IMR-90 (cell line): ENCODE data around the gene KCNK10. TPM values are rescaled to one million over a fixed set of nuclear protein-coding genes. Genes with fewer than 3 reads are reported as not detected.

Source experiments
- ATAC-seq: fragments of 200-7000 bp; cut with Tn5 transposase; 2 replicates; pipeline ENCODE4 v1.9.1; 2020; ENCODE audit warnings: low read depth, mild to moderate bottlenecking, moderate library complexity
- BruUV-seq: library from RNA; stranded (reverse); fragments of 400-500 nt; replicated peaks from 2 replicates; lab custom pipeline; 2021; lab: Mats Ljungman, UMichigan
- CTCF ChIA-PET: fragments of 300-600 bp; formaldehyde crosslinking; extraction: SDS; loops from one replicate; lab custom pipeline; 2021; ENCODE audit warnings: antibody characterized with exemption; lab: Yijun Ruan, JAX
- POLR2A ChIA-PET: fragments of 300-600 bp; sonication (Branson Sonifier 250); formaldehyde crosslinking; loops from one replicate; lab custom pipeline; 2022; ENCODE audit warnings: antibody characterized with exemption; ENCODE audit not compliant: unreplicated experiment; lab: Charles Lee
- DNase-seq: peaks from one replicate; pipeline ENCODE4 v3.0.0; 2013
- H2AFZ ChIP-seq: replicated peaks from 2 replicates; pipeline ENCODE3; 2013; ENCODE audit warnings: low read length, mild to moderate bottlenecking; ENCODE audit not compliant: poor library complexity
- H2AK5ac ChIP-seq: 2 replicates; pipeline ENCODE4 v1.6.1; 2013; ENCODE audit warnings: low read depth, low read length, inconsistent platforms
- H2AK9ac ChIP-seq: replicated peaks from 2 replicates; pipeline ENCODE3; 2013; ENCODE audit warnings: mild to moderate bottlenecking, low read depth, low read length, moderate library complexity; ENCODE audit not compliant: poor library complexity
- H2BK120ac ChIP-seq: 2 replicates; pipeline ENCODE4 v1.6.1; 2013; ENCODE audit warnings: low read depth, low read length, inconsistent platforms
- H2BK15ac ChIP-seq: 3 replicates; pipeline ENCODE4 v1.6.1; 2013; ENCODE audit warnings: low read depth, low read length, inconsistent platforms
- H2BK20ac ChIP-seq: 2 replicates; pipeline ENCODE4 v1.6.1; 2013; ENCODE audit warnings: low read depth, mild to moderate bottlenecking, inconsistent platforms, low read length, moderate library complexity
- H2BK5ac ChIP-seq: 2 replicates; pipeline ENCODE4 v1.6.1; 2013; ENCODE audit warnings: mild to moderate bottlenecking, low read depth, low read length, inconsistent platforms; ENCODE audit not compliant: poor library complexity, severe bottlenecking
- H3K14ac ChIP-seq: replicated peaks from 2 replicates; pipeline ENCODE4 v1.6.1; 2013; ENCODE audit warnings: low read depth, low read length, inconsistent platforms
- H3K18ac ChIP-seq: 2 replicates; pipeline ENCODE4 v1.6.1; 2013; ENCODE audit warnings: low read depth, low read length, control low read depth
- H3K23ac ChIP-seq: 2 replicates; pipeline ENCODE4 v1.6.1; 2013; ENCODE audit warnings: low read depth, low read length, inconsistent platforms
- H3K27ac ChIP-seq: 2 replicates; pipeline ENCODE4 v1.5.1; 2013; ENCODE audit warnings: mild to moderate bottlenecking, control low read depth, low read length; ENCODE audit not compliant: insufficient read depth
- H3K27me3 ChIP-seq: 2 replicates; pipeline ENCODE4 v1.6.1; 2013; ENCODE audit warnings: low read length; ENCODE audit not compliant: control insufficient read depth, insufficient read depth
- H3K36me3 ChIP-seq: 2 replicates; pipeline ENCODE4 v1.6.1; 2013; ENCODE audit warnings: low read length, mixed read lengths; ENCODE audit not compliant: control insufficient read depth, insufficient read depth
- H3K4ac ChIP-seq: 2 replicates; pipeline ENCODE4 v1.6.1; 2013; ENCODE audit warnings: low read depth, low read length, inconsistent platforms
- H3K4me1 ChIP-seq: 2 replicates; pipeline ENCODE4 v1.6.1; 2013; ENCODE audit warnings: low read length, mixed read lengths; ENCODE audit not compliant: control insufficient read depth, insufficient read depth
- H3K4me2 ChIP-seq: 2 replicates; pipeline ENCODE4 v1.6.1; 2013; ENCODE audit warnings: low read depth, mild to moderate bottlenecking, control low read depth, low read length, moderate library complexity
- H3K4me3 ChIP-seq: 2 replicates; pipeline ENCODE4 v1.5.1; 2013; ENCODE audit warnings: low read depth, mild to moderate bottlenecking, control low read depth, low read length, moderate library complexity; ENCODE audit not compliant: insufficient read depth
- H3K56ac ChIP-seq: 2 replicates; pipeline ENCODE4 v1.6.1; 2013; ENCODE audit warnings: low read length, inconsistent platforms; ENCODE audit not compliant: insufficient read depth; ENCODE audit errors: extremely low read depth
- H3K79me1 ChIP-seq, 2 experiments: 2 replicates each; pipeline ENCODE4 v1.6.1; 2013; ENCODE audit warnings: low read length in 2 of 2, inconsistent platforms in 1 of 2, low read depth in 1 of 2
- H3K9ac ChIP-seq: 2 replicates; pipeline ENCODE4 v1.6.1; 2013; ENCODE audit warnings: low read depth, low read length, control low read depth
- H3K9me1 ChIP-seq: 2 replicates; pipeline ENCODE4 v1.6.1; 2013; ENCODE audit warnings: low read length, inconsistent platforms; ENCODE audit not compliant: insufficient read depth
- H3K9me3 ChIP-seq: 2 replicates; pipeline ENCODE4 v1.6.1; 2013; ENCODE audit warnings: low read length; ENCODE audit not compliant: control insufficient read depth, insufficient read depth
- H4K20me1 ChIP-seq: 2 replicates; pipeline ENCODE4 v1.6.1; 2013; ENCODE audit warnings: low read length, inconsistent platforms; ENCODE audit not compliant: insufficient read depth
- H4K5ac ChIP-seq: 2 replicates; pipeline ENCODE4 v1.6.1; 2013; ENCODE audit warnings: mild to moderate bottlenecking, low read depth, low read length, control low read depth
- H4K8ac ChIP-seq, 2 experiments: 2 replicates each; pipeline ENCODE4 v1.6.1; 2013; ENCODE audit warnings: low read depth in 2 of 2, low read length in 2 of 2, control low read depth in 1 of 2, inconsistent platforms in 1 of 2
- H4K91ac ChIP-seq: 2 replicates; pipeline ENCODE4 v1.6.1; 2013; ENCODE audit warnings: low read depth, low read length, inconsistent platforms; ENCODE audit not compliant: insufficient read depth
- MAZ ChIP-seq: IDR thresholded peaks from 2 replicates; pipeline ENCODE4 v1.6.1; 2012; ENCODE audit warnings: low read depth, mild to moderate bottlenecking, low read length, improper control_type of control experiment, moderate library complexity, borderline replicate concordance
- POLR2A ChIP-seq: IDR thresholded peaks from 2 replicates; pipeline ENCODE4 v1.6.1; 2012; ENCODE audit warnings: mild to moderate bottlenecking, low read depth, low read length
- RAD21 ChIP-seq: IDR thresholded peaks from 2 replicates; pipeline ENCODE4 v1.6.1; 2012; ENCODE audit warnings: low read length, improper control_type of control experiment
- RCOR1 ChIP-seq: IDR thresholded peaks from 2 replicates; pipeline ENCODE4 v1.6.1; 2012; ENCODE audit warnings: mild to moderate bottlenecking, low read length, improper control_type of control experiment; ENCODE audit not compliant: insufficient replicate concordance
- WGBS, 2 experiments: methylation state at CpG; one replicate each; pipeline versions ENCODE4 v1.1.5 to v1.1.7; 2013; ENCODE audit warnings: missing lambda C conversion rate in 2 of 2; ENCODE audit not compliant: insufficient read length in 1 of 2; ENCODE audit errors: extremely low coverage in 2 of 2; 5-methylcytosine and 5-hydroxymethylcytosine counted together
- dilution Hi-C: fragments of 300-500 bp; cut with HindIII; formaldehyde crosslinking; loops from one replicate; pipeline ENCODE4 v1.14.3; 2018; ENCODE audit warnings: low sequenced_read_pairs; ENCODE audit not compliant: unreplicated experiment
- in situ Hi-C: fragments of 300-500 bp; cut with MboI; formaldehyde crosslinking; loops from 3 replicates; pipeline ENCODE4 v1.14.3; 2019; ENCODE audit warnings: low sequenced_read_pairs, inconsistent platforms, mixed read lengths
- intact Hi-C: fragments of 100-400 bp; cut with micrococcal nuclease; formaldehyde crosslinking; loops from 2 replicates; pipeline ENCODE4 v1.10.0; 2022
- polyA plus RNA-seq, 3 experiments: library from polyadenylated mRNA; depleted of rRNA; stranded (reverse); fragments of >200 nt; gene quantifications; 2 replicates each; pipeline ENCODE4 v1.2.3, GENCODE V29; 2012; ENCODE audit warnings: low replicate concordance in 1 of 3
- total RNA-seq: library from RNA; depleted of rRNA; stranded (reverse); fragments of >200 nt; gene quantifications from 2 replicates; pipeline ENCODE4 v1.2.3, GENCODE V29; 2012

Gene KCNK10
- total and polyA plus RNA-seq, 2 of the 4 experiments (the other 2 are of a cell fraction), result not detected

DNA sequence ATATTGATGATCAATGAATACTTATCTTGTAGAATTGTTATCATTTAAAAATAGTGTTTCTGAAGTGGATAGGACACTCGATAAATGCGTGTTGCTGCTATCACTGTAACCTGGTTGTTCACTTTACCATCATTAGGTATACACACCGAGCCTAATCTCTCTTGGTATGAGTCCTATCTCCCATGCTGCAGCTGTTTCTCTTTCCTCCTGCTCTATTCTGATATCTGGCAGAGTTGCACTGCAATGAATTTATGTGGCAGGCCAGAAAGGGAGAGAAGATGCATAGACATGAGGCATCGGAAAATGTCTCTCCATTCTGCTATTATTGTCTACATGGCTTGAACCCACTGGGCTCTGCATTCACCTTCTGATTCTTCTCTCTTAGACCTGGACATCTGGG, 26.7 kb downstream of the KCNK10 start:
- H2BK20ac ChIP-seq, result no peak overlapping the region
- ChIA-PET POLR2A (no interaction called here), CTCF (no interaction called here)
- H3K27me3 ChIP-seq, result no peaks in the 10 kb centered on the region
- no peak overlapping the region for H2AK9ac ChIP-seq
- no peak overlapping the region for H4K8ac ChIP-seq
- no peak overlapping the region for H3K9ac ChIP-seq
- no peak overlapping the region for H3K56ac ChIP-seq
- H4K5ac ChIP-seq, result no peak overlapping the region
- WGBS, 2 experiments, result 83% methylated on average over 1 of the region's 4 CpGs; no CpG with 5 or more reads in 1 of the 2 experiments
- no peak overlapping the region for H3K23ac ChIP-seq
- no peak overlapping the region for H2BK120ac ChIP-seq
- in situ Hi-C loops, result no loop called here
- H3K27ac ChIP-seq, result no peak overlapping the region
- H4K20me1 ChIP-seq, result no peaks in the 10 kb centered on the region
- H2AK5ac ChIP-seq, result no peak overlapping the region
- H3K18ac ChIP-seq, result no peak overlapping the region
- H2BK15ac ChIP-seq, result no peak overlapping the region
- no peaks in the 10 kb centered on the region for H3K4me1 ChIP-seq
- no peaks in the 10 kb centered on the region for H3K9me3 ChIP-seq
- H3K4me2 ChIP-seq, result no peak overlapping the region
- dilution Hi-C loops, result no loop called here
- no peak overlapping the region for H2AFZ ChIP-seq
- no peak overlapping the region for H3K4me3 ChIP-seq
- no peak overlapping the region for H4K91ac ChIP-seq
- BruUV-seq, result no TSS peak
- H3K9me1 ChIP-seq, result no peaks in the 10 kb centered on the region
- ATAC-seq, result no peak
- no peak overlapping the region for H3K4ac ChIP-seq
- no peaks in the 10 kb centered on the region for H3K36me3 ChIP-seq
- no peak overlapping the region for H2BK5ac ChIP-seq
- intact Hi-C loops, result no loop called here
- no peaks in the 10 kb centered on the region for H3K79me1 ChIP-seq
- TF ChIP-seq RAD21, result no peak
- TF ChIP-seq RCOR1, result no peak
- no peak for TF ChIP-seq MAZ
- no peak for TF ChIP-seq POLR2A
- DNase-seq, result no peak
- H3K14ac ChIP-seq, result no peak overlapping the region
